Mammary epithelial cell (primary cell): ENCODE measurements around the gene KRTAP2-2.

ENCODE experiments used
- CTCF ChIP-seq, 2 donors: IDR thresholded peaks in 1 of 2; conservative IDR thresholded peaks in 1 of 2; 2 replicates each; pipeline ENCODE4 v1.5.1; 2011 to 2012; ENCODE audit warnings: inconsistent platforms in 2 of 2, low read length in 2 of 2, mild to moderate bottlenecking in 2 of 2, control low read depth in 1 of 2, low read depth in 1 of 2; ENCODE audit not compliant: insufficient read depth in 1 of 2; ENCODE audit errors: extremely low read depth in 1 of 2
- EZH2 ChIP-seq: IDR thresholded peaks from 2 replicates; pipeline ENCODE4 v1.6.1; 2012; ENCODE audit warnings: low read length, inconsistent platforms, borderline replicate concordance

GRCh38 chr17:41058741-41059140 lies 3.7 kb upstream of the KRTAP2-2 start:
- TF ChIP-seq CTCF (conservative IDR thresholded peaks at IDR 0.05 in 1 of 2, IDR thresholded peaks at IDR 0.05 in 1 of 2; ENCODE audit: extremely low read depth in 1 of 2, insufficient read depth in 1 of 2, low read depth in 1 of 2, low read length in 2 of 2) (no peak), EZH2 (no peak)
